GM18502 (cell line): Measurements from ENCODE around the gene LSAMP.

Source experiments
- ATAC-seq: cut with Tn5 transposase; IDR thresholded peaks from one replicate; pipeline ENCODE4 v1.9.1; 2021; ENCODE audit warnings: mild to moderate bottlenecking; ENCODE audit not compliant: unreplicated experiment, poor library complexity

LSAMP gene

DNA sequence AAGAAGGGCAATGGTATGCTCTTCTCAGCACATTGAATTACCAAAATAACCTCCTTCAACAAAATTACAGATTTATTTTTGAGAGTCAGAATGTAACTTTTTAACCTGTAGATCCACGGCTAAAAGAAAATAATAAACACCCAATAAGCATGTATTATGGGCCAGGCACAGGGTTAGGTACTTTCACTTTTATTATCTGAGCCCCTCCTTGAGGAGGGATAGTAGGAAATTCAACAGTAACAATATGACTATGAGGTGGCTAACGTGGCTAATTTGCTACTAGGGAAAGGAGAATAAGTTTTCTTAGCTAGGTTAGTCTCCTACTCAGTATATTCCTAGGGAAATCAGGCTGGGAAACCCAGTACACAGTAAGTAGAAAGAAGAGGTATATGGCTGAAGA lies 515.1 kb downstream of the LSAMP start:
- ATAC-seq: peak; percentile 52

DNA sequence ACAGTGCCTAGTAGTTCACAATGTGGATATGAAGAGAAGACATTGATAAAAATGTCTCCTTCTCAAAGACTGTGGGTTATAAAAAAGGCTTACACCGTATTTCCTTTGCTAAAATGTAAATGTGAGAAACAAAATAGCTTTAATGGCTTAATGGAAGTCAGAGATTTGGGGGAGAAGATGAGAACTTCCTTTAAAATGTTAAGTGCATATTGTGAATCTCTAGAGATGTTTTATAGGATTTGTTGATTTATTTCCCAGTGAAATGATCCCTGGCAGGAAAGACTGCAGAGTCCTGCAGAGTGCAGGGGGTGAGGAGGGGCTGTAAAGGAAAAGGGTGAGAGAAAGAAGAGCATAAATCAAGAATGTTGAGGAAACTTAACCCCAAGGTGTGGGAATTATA lies 516.9 kb downstream of the LSAMP start:
- no peak for ATAC-seq

DNA sequence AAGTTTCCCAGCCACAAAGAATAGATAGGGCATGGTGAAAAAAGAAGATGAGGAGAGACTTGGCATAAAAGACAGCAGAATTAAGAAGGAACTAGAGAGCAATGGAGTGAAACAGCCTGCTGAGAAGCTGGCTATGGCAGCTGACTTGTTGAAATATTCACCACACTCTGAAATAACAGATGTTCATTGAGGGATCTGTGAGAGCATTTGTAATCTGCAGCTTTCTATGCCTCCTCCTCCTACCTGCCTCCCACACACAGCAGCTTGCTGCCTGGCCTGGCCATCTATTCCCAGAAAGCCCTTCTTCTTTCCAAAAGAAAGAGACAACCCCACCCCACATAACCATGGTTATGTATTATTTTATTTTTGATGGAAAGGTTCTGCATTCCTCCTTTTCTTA lies 518.1 kb downstream of the LSAMP start:
- no peak for ATAC-seq

DNA sequence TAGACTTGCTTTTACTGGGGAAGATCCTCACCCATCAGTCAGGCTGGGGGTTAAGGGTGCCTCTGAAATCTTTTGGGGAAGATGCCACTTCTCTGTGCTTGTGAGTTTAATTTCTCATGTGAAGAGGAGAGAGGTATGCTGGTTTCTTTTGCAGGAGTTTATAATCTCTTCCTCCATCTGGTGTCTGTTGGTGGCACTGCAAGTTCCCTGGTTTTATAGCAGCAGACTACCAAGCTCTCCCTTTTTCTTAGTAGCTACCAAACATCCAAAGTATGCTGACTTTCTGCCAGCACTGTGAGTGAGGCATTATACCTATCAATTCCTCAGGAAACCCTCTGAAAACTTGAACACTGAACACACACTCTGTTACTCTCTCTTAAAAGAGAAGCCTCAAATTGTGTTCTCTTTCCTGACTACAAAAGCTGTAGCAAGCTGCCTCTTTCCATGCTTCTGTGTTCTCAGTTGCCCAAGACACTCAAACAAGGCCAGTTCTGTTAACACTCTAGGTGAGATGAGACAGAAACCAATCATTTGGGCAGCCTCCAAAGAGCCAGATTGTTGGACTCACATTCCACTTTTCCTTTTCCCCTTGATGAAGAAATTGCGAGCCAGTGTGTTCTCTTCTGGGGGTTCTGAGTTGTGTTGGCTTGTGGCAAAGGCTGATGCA lies 522.5 kb downstream of the LSAMP start:
- peak; percentile 73 for ATAC-seq

DNA sequence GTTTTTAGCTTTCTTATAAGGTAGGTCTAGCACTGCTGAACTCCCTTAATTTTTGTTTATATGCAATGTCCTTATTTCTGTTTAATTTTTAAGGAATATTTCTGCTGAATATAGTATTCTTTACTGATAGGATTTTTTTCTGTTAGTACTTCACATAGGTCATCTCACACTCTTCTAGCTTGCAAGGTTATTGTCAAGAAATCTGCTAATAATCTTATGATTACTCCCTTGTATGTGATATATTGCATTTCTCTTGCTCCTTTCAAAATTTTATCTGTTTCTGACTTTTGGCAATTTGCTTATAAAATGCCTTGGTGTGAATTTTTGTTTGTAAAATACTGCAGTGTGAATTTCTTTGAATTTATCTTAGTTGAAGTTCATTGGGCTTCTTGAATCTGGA lies 523.6 kb downstream of the LSAMP start:
- ATAC-seq: no peak

DNA sequence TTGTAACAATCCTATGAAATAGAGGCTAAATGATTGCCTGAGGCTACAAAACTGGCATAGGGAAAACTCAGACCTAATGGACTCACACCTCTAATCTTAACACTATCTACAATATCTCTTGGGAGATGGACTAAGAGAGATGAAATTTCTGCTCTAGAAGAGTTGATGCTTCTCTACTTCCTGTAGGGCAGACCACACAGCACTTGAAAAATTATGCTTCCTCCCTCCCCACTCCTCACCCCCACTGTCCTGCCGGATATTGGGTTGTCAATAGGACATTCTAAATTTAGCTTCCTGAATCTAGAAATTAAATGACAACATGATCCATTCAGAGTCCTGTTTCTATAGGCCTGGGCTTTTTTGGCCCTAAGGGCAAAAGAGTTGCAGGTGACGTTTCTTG lies 526.4 kb downstream of the LSAMP start:
- no peak for ATAC-seq

DNA sequence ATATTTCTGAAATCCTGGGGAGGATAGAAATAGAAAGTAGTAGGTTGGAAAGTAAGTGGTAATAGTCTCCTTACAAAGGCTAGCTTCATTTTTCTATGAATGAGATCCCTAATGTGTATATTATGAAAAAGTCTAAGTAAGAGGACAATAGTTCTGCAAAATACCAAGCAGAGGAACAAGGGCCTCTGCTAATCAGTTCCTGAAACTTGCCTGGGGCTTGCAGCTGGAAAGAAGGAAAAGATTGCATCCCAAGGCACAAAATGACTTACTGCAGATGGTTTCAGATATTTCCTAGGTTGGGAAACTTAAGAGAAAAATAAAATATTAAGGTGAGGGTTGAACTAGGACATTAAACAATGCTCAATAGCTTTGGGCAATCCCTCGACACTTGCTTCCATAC lies 528.4 kb downstream of the LSAMP start:
- ATAC-seq: no peak

DNA sequence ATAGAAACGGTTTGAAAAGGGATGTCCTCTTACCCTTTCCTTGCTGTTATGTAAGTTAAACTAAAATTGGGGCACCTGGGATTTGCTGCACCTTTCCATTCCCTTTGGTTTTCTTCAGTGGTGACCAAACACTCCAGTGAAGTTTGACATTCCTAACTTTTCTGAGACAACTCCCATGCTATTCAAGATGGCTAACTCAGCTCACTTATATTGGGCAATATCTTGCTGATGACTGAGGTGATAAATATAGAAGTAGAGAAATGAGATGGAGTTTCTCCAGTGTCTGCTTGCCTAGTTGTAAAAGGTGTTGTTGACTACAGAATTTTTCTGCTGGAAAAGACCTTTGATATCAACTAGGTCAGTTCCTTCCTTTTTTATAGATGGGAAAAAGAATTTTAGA lies 530.2 kb downstream of the LSAMP start:
- ATAC-seq: no peak

DNA sequence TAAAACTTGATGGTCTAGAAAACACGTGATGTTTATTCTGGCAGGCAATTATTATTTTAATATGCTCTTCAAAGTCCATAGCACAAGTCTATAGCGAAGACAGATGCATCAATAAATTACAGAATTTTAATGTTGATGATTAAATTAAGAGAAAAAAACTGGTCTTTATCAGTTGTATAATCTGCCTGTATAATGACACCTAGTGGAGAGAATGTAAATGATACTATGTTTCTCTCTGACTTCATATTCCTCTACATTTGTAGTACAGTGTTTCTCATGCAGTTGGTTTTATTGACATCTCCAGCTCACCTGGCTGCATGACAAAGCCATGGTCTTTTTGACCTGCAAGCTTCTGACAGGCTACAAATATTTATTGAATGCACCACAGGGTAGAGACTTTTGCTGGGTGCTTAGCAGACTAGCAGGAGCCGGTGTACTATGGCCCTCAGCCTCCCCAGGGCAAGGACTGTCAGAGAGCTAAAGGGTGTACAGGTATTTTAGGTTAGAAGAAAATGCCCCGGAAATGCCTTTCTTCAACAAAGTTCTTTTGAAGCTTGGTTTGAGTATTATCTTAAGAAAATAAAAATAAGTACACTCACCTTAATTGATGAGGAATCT lies 532.1 kb downstream of the LSAMP start:
- ATAC-seq: no peak

DNA sequence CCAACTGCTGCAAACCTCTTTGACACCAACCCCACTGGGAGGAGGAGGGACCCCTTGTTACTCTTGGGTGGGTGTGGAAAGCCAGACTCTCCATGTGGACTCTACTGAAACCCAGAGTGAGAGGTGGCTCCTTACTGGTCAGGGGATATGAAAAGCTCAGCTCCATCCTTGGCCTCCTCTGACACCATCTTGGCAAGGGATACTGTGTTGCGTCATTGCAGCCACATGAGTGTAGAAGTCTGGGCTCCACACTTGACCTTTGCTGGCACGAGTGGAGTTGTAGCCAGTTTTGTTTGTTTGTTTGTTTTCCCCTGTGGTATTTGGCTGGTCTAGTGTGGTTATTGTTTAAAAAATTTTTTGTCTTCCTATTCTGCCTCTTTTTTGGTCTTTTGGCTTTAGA lies 532.9 kb downstream of the LSAMP start:
- ATAC-seq: no peak

DNA sequence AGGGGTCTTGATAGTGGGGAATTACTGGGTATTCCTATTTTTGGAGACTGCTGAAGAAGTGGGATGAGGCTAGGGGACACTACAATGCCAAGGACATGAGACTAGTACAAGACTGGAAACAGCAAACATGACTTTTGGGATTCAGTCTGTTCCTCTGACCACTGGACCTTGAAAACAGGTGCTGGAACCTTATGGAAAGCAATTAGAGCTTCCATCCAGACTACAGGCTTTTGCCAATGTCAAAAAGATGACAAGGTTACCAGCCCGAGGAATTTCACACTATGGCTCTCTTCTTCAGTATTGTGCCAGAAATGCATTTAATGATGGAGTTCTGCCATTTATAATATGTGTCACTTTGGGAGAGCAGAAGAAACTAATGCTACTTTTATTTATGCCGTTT lies 539.4 kb downstream of the LSAMP start:
- ATAC-seq: no peak

DNA sequence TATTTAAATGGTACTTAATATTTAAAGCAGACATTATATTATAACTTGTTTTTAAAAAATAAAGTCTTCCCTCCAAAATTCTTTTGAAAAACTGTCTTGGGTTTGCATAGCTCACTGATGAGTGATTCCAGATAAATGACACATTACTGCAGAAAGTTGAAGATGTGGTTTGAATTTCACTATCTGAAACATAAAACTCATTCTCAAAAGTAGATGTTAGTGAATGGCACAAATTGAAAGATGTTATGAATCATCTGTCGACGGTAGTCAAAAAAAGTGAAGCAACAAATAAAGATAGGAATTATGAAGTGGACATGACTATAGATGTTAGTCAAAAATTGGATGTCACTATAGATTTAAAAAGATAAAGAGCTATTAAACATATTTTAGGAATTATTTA lies 541.4 kb downstream of the LSAMP start:
- ATAC-seq: no peak

DNA sequence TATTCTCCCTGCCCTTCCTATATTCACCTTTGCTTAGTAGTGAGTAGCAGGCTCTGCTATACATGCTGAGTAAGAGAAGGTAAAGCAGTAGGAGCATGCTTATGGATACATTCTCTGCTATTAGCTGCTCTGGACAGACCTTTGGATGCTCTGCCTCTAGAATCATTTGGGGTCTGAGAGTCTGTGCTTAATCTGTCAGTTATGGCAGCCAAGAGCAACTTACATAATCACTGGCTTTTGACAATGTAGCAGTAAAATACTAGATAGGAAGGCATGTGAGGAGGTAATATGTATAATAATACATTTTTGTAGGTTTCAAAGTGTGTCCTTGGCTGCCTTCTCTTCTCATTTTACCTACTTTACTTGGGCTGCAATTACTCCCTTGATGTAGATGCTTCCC lies 544.3 kb downstream of the LSAMP start:
- ATAC-seq: no peak

DNA sequence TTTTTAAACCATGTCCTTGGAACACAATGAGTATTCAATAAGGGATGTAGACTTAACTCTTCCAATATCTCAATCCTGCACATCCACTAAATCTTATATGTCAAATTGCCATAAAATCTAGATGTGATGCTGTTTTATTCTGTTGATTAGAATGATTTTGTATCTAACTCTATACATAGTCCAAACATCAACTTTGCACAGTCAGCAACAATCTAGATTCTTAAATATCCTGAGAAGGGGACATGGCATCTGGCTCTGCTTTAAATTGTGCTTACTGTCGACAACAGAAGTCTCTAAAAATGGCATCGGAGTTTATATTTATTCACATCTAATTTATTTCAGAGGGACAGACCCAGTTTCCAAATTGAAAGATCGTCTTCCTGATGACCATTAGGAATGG lies 545.8 kb downstream of the LSAMP start:
- no peak for ATAC-seq

DNA sequence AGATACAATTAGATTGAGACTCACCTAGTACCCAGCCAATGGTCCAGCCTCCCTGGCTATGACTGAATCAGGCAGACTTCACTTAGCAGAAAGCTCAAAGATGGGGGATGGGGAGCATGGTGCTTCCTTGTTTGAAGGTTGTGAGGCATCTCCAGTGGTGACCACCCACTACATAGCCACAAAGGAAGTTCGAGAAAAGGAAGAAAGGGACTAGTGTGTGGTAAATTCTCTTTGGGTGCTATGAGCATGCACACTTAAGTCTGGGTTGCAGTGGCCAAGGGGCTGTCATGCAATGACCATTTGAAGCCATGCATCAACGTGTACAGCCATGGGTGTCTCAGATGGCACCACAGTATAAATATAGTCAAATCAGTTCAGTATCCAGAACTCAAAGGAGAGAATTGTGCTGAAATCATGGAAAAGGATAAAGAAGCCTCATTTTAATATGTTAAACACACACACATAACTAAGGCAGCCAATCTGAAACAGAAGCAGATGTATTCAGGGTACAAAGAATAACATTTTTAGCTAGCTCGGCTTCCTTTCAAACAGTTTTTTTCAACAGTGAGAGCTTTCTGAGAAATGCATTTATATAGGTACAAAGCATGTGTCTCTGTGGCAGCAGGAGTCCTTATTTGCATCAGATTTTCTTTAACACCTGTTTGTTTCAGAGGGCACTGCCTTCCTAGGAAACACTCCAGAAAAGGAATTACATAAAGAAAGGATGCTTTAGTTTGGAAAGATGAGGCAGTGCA lies 546.5 kb downstream of the LSAMP start:
- no peak for ATAC-seq

DNA sequence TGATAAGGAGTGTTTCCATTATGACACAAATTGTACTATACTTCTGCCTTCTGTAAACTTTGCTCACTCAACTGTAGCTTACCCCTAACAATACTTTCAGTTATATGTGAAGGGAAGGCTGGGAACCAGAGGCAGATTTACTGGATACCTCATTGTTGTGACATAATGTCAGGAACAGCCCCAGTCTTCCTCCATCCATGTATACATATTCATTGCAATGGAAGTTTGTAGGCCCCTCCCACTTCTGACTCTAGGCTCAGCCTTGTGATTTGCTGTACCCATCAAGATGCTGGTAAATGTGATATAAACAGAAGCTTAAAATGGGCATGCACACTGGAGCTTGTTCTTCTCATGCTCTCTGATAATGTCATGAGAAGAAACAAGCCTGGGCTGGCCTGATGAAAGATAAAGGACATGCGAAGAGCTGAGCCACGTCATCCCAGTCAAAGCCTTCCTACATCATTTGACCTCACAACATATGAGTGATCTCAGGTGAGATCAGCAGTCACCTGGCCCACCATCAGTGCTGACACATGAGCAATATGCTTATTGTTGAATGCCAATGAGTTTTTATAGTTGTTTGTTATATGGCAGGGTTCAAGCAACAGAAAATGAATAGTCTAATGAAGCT lies 554.2 kb downstream of the LSAMP start:
- no peak for ATAC-seq

DNA sequence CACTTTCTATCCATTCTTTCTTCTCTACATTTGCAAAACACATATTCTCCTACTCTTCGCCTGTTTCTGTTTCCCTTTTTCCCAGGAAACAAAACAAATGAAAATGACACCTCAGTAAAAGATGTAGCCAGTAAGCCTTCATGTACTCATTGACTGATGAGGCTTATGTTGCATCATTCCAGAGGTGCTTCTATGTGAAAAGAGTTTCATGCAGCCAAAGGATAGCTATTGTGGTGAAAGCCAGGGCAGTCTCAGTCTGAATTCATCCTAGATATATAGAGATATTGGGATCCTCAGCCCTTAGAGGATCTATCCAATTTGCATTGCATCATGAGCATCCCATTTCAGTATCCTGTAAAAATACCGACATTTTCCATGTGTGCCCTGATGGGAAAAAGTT lies 554.7 kb downstream of the LSAMP start:
- ATAC-seq: no peak

DNA sequence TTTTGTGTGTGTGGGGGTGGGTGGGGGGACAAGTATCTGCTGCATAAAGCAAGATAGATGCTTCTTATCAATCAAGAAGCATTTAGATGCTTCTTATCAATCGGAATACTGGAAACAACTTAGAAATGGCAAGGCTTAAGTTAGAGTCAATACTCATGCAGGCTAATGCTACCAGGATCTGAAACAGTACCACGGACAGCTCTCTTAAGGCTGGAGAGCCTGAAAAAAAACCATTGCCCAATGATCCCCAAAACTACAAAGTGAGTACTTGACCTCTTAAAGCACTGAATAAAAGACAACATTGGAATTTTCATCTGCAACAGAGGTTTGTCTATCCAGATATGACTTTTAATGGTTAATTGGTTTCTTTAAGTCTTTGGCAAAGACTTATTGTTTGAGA lies 559.7 kb downstream of the LSAMP start:
- ATAC-seq: no peak

DNA sequence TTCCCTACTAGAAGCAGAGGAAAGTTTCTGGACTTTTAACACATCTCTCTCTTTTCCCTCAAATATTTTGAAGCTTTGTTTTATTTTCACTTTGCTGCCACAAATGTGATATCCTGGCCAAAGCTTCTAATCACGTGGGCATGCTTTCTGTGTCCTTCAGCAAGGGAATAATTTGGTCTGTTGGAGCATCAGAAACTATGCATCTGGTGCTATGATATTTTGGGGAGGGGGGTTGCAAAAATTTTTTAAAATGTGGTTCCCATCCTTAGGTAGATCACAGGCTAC lies 567.7 kb downstream of the LSAMP start:
- ATAC-seq: no peak

DNA sequence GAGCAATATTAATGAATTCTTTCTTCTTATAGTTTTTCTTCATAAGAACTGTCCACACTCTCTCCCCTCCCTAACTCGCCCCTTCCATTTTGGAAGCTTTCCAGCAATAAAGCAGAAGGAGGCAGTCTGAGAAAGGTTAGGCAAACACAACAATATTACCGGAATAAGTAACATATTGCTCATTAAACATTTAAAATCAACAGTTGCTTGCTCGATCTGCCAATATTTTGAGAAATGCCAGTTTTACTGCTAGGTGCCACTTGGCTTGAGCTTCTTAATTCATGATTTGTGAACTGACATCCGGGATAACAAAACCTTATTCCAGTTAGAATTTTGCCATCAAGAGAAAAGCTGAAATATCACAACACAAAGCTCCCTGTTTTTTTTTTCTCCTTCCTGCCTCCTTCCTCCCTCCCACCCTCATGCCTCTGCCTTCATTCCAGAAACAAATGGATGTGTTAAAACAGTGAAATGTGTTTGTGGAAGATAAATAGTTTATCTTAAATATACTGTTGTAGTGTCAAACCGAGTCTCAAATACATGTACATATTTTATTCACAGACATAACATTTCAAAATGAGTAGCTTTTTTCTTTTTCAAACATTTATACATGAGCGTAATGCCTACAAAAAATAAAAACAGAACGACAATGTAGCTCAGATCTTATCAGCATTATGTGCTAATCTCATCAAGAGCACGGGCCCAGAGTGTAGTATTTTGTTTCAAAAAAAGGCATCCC lies 568.2 kb downstream of the LSAMP start:
- ATAC-seq: no peak

DNA sequence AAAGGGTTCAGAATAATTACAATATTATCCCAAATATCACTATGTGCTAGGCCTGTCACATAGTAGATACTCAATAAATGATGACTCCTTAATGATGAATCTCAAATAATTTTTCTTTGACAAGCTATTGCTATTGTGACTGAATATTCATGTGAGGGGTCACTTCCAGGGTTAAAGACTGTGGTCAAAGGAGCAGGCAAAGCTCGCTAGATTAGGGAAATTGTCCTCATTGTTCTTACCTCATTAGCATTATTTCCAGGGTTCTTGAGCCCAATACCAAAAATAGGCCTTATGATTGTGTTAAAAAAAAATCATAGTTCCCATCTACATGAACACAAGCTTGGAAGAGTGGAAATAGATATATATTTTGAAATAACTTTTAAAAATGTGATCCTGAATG lies 569.8 kb downstream of the LSAMP start:
- ATAC-seq: no peak
